ENCODE results near the gene LRFN5. TPM values are rescaled to one million over a fixed set of nuclear protein-coding genes. Genes with fewer than 3 reads are reported as not detected.

The LRFN5 gene
- total RNA-seq, 1 experiment from 2014 or later: 15.8 TPM

DNA sequence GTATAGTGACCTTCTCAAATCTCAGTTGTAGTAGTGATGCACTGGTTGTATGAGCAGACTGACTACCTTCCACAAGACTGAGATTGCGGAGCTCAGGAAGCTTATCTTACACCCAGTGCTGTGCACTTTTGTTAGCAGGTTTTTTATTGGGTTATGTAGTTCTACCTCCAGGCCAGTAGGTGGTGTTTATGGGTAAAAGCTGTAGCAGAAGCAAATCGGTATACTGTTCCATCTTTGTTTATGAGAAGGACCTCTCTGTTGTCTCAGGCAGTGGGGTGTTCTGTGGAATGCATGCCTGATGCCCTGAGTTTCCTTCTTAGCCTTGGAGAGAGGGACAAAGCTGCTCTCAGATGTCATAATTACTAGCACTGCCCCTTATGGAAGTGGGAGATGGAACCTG is 217.8 kb downstream of the LRFN5 start:
- Mint-ChIP-seq H3K9me3 (peaks cover 12% of the 10 kb centered on the region), H3K4me3 (no peak overlapping the region), H3K27me3 (ENCODE audit: low read depth) (no peaks in the 10 kb centered on the region), H3K36me3 (no peaks in the 10 kb centered on the region), H3K4me1 (no peaks in the 10 kb centered on the region), H3K27ac (no peak overlapping the region)
- no peak for DNase-seq (ENCODE audit: low spot score)
- ChIA-PET CTCF (interaction anchor here (0.6 to 1.4 kb wide), 9 partner anchors 14 to 544 kb away, joined by 3 to 5 read pairs (median 4); no protein-coding TSS in a partner anchor), POLR2A (no interaction called here)
- TF ChIP-seq, protein P1, sequence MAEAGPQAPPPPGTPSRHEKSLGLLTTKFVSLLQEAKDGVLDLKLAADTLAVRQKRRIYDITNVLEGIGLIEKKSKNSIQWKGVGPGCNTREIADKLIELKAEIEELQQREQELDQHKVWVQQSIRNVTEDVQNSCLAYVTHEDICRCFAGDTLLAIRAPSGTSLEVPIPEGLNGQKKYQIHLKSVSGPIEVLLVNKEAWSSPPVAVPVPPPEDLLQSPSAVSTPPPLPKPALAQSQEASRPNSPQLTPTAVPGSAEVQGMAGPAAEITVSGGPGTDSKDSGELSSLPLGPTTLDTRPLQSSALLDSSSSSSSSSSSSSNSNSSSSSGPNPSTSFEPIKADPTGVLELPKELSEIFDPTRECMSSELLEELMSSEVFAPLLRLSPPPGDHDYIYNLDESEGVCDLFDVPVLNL (CRISPR knock-in tag; IDR thresholded peaks at IDR 0.05; ENCODE audit: borderline replicate concordance, low read depth): no peak
- TF ChIP-seq CTCF (IDR thresholded peaks at IDR 0.05): 0 out of 2 replicates have a peak, but pooled peaks have one; percentile 21
- ATAC-seq: peak; percentile 73

DNA sequence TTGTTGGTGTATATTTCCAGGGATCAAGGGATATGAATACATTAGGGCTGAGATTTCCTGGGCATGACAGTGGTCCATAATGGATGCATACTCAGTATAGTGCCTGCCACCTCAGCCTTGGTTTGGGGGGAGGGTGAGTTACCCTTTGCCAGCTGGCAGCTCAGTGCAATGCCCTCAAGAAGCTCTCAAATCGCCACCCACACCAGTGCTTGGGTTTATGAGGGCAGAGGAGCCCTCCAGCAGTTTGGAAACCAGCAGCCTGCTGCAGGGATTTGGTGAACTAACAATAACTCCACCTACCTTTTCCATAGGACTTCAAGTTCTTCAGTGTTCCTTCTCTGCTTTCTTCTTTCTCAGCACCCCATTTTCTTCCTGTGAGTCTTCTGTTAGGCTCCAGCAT is 218.9 kb downstream of the LRFN5 start:
- TF ChIP-seq, protein P2, sequence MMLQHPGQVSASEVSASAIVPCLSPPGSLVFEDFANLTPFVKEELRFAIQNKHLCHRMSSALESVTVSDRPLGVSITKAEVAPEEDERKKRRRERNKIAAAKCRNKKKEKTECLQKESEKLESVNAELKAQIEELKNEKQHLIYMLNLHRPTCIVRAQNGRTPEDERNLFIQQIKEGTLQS (CRISPR knock-in tag; conservative IDR thresholded peaks at IDR 0.05): no peak
- TF ChIP-seq TEAD4 (CRISPR knock-in tag; IDR thresholded peaks at IDR 0.05): no peak
- no peak for TF ChIP-seq MXD4 (CRISPR knock-in tag; IDR thresholded peaks at IDR 0.05; ENCODE audit: borderline replicate concordance)
- TF ChIP-seq IRF2 (CRISPR knock-in tag; IDR thresholded peaks at IDR 0.05; ENCODE audit: borderline replicate concordance, low read depth): no peak
- TF ChIP-seq MYBL2 (CRISPR knock-in tag; IDR thresholded peaks at IDR 0.05): no peak
- TF ChIP-seq JAZF1 (CRISPR knock-in tag; IDR thresholded peaks at IDR 0.05): no peak
- POLR2A ChIA-PET: no interaction called here
- Mint-ChIP-seq H3K4me1 (no peaks in the 10 kb centered on the region), H3K27me3 (ENCODE audit: low read depth) (no peaks in the 10 kb centered on the region), H3K4me3 (no peak overlapping the region), H3K36me3 (no peaks in the 10 kb centered on the region), H3K27ac (no peak overlapping the region), H3K9me3 (peaks cover 12% of the 10 kb centered on the region)
- CTCF ChIA-PET: no interaction called here
- DNase-seq (ENCODE audit: low spot score): no peak
- ATAC-seq: no peak

GRCh38 chr14:41830714-41831406 is 224.2 kb downstream of the LRFN5 start:
- H3K27ac Mint-ChIP-seq: no peak overlapping the region
- DNase-seq (ENCODE audit: low spot score) (no peak), ATAC-seq (peak; percentile 69)
- peaks cover 6% of the 10 kb centered on the region; the same call in 1 of the 2 replicates for H3K4me1 Mint-ChIP-seq
- H3K9me3 Mint-ChIP-seq: no peaks in the 10 kb centered on the region
- POLR2A ChIA-PET: no interaction called here
- H3K36me3 Mint-ChIP-seq: no peaks in the 10 kb centered on the region
- no peaks in the 10 kb centered on the region for H3K27me3 Mint-ChIP-seq (ENCODE audit: low read depth)
- CTCF ChIA-PET: no interaction called here
- no peak for TF ChIP-seq MYBL2 (CRISPR knock-in tag; IDR thresholded peaks at IDR 0.05)
- TF ChIP-seq ETV6 (CRISPR knock-in tag; IDR thresholded peaks at IDR 0.05): no peak
- TF ChIP-seq USF2 (CRISPR knock-in tag; IDR thresholded peaks at IDR 0.05): no peak
- no peak for TF ChIP-seq FOXK1 (CRISPR knock-in tag; IDR thresholded peaks at IDR 0.05)
- no peak for TF ChIP-seq SMAD4 (CRISPR knock-in tag; IDR thresholded peaks at IDR 0.05)
- no peak for TF ChIP-seq HMGXB4 (CRISPR knock-in tag; IDR thresholded peaks at IDR 0.05)
- no peak for TF ChIP-seq FOXJ3 (CRISPR knock-in tag; IDR thresholded peaks at IDR 0.05; ENCODE audit: borderline replicate concordance)
- no peak for TF ChIP-seq ZNF671 (CRISPR knock-in tag; IDR thresholded peaks at IDR 0.05)
- no peak for TF ChIP-seq FOXP1 (CRISPR knock-in tag; IDR thresholded peaks at IDR 0.05; ENCODE audit: borderline replicate concordance)
- TF ChIP-seq, protein P3, sequence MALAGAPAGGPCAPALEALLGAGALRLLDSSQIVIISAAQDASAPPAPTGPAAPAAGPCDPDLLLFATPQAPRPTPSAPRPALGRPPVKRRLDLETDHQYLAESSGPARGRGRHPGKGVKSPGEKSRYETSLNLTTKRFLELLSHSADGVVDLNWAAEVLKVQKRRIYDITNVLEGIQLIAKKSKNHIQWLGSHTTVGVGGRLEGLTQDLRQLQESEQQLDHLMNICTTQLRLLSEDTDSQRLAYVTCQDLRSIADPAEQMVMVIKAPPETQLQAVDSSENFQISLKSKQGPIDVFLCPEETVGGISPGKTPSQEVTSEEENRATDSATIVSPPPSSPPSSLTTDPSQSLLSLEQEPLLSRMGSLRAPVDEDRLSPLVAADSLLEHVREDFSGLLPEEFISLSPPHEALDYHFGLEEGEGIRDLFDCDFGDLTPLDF (CRISPR knock-in tag; IDR thresholded peaks at IDR 0.05): no peak
- TF ChIP-seq, protein P4, sequence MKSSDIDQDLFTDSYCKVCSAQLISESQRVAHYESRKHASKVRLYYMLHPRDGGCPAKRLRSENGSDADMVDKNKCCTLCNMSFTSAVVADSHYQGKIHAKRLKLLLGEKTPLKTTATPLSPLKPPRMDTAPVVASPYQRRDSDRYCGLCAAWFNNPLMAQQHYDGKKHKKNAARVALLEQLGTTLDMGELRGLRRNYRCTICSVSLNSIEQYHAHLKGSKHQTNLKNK (CRISPR knock-in tag; IDR thresholded peaks at IDR 0.05): no peak
- no peak for TF ChIP-seq ZBTB43 (CRISPR knock-in tag; IDR thresholded peaks at IDR 0.05)
- H3K4me3 Mint-ChIP-seq: no peak overlapping the region
